Thoracic aorta (tissue), 2 donors: Measurements from ENCODE around the gene RCAN2. TPM values are rescaled to one million over a fixed set of nuclear protein-coding genes. Genes with fewer than 3 reads are reported as not detected.

Source experiments
- ATAC-seq: fragments of 150-250 bp; one replicate; pipeline ENCODE4 v1.8.0; 2017; ENCODE audit warnings: low read depth; ENCODE audit not compliant: insufficient number of reproducible peaks, low FRiP score
- DNase-seq: peaks from one replicate; pipeline ENCODE4 v3.0.0-alpha.2; 2020; ENCODE audit warnings: low spot score
- H3K27ac ChIP-seq, 2 donors: fragments of 200-600 bp; sonication (generic); 1 replicate in 1 of 2; 2 replicates in 1 of 2; pipeline ENCODE4 v1.5.1; 2016; ENCODE audit warnings: mild to moderate bottlenecking in 2 of 2, moderate library complexity in 2 of 2
- H3K27me3 ChIP-seq: fragments of 200-600 bp; sonication (generic); replicated peaks from 2 replicates; pipeline ENCODE4 v1.6.0; 2016; ENCODE audit warnings: mild to moderate bottlenecking; ENCODE audit not compliant: insufficient read depth
- H3K36me3 ChIP-seq: fragments of 200-600 bp; sonication (generic); one replicate; pipeline ENCODE4 v1.5.1; 2016
- H3K4me1 ChIP-seq, 2 donors: fragments of 200-600 bp; sonication (generic); 1 replicate in 1 of 2; 2 replicates in 1 of 2; pipeline versions ENCODE4 v1.5.1 to v1.6.0; 2016; ENCODE audit warnings: low read depth in 2 of 2, mild to moderate bottlenecking in 1 of 2; ENCODE audit not compliant: control insufficient read depth in 1 of 2
- H3K4me3 ChIP-seq: fragments of 200-600 bp; sonication (generic); 2 replicates; pipeline ENCODE4 v1.5.1; 2016; ENCODE audit warnings: mild to moderate bottlenecking
- H3K9me3 ChIP-seq: fragments of 200-600 bp; sonication (generic); 2 replicates; pipeline ENCODE4 v1.5.1; 2016
- CTCF ChIP-seq: fragments of 200-600 bp; sonication (generic); IDR thresholded peaks from one replicate; pipeline ENCODE4 v1.5.1; 2019; ENCODE audit warnings: antibody characterized with exemption
- total RNA-seq, 2 donors: library from RNA; depleted of rRNA; stranded (reverse); fragments of >200 nt; gene quantifications; one replicate each; pipeline versions ENCODE4 v1.1.0 to v1.2.3, GENCODE V29; 2016

The RCAN2 gene
- total RNA-seq, 2 donors from 2014 or later = 126 to 289 TPM

- no peak for TF ChIP-seq CTCF
- Histone ChIP-seq H3K36me3 (no peaks in the 10 kb centered on the region), H3K9me3 (no peaks in the 10 kb centered on the region), H3K4me1 (peaks cover 16 to 42% of the 10 kb centered on the region in 2 donors), H3K4me3 (no peak overlapping the region), H3K27ac (no peak overlapping the region), H3K27me3 (no peaks in the 10 kb centered on the region)
- DNase-seq (no peak), ATAC-seq (no peak)
Measured at GRCh38 chr6:46296586-46296985, 194.7 kb downstream of the RCAN2 start.

DNA sequence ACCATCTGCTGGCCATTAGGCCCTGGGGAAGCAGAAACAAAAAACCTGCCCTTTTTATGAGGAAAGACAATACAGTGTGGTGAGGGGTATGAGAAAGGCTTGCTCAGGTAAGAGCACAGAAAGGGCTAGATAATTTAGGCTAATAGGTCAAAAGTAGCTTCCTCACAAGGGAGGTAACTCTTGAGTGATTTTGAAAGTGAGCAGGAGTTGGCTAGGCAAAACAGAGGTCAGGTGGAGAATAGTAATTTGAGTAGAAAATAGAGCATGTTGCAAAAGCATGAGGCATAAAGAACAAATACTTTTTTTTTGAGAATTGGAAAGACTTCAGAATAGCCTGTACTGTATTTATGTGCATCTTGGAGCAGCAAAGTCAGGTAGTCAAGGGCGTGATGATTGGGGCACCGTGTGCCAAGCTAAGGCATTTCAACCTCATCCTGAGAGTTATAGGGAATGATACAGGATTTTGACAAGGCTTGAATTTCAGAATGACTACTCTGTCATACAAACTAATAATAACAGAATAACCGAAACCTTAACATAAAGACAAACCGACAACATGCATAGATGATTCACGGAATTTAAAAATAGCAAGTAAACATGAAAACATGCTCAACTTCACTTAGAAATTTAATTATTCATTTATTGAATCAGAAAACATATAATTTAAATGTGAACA is 197.5 kb downstream of the RCAN2 start:
- DNase-seq (no peak), ATAC-seq (no peak)
- TF ChIP-seq CTCF = no peak
- Histone ChIP-seq H3K36me3 (no peaks in the 10 kb centered on the region), H3K9me3 (no peaks in the 10 kb centered on the region), H3K27me3 (no peaks in the 10 kb centered on the region), H3K4me1 (peaks cover 41 to 70% of the 10 kb centered on the region in 2 donors), H3K4me3 (no peak overlapping the region), H3K27ac (no peak overlapping the region)

DNA sequence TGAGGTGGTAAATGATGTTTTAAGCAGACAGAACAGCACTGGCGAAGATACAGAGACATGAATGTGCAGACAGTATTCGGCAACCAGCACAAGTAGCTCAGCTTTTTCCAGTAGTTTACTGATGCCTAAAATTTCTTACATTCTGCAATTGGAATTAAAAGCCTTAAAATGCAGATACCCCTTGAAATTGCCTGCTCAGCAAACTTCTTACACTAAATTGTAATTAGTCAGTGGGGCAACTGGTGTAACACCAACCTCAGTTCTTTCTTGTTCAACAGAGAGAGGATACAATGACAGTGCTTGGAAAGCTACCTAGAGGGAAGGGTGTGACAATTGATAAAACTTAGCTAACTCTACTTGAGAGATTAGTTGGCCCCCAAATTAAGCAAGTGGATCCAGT is 199.4 kb downstream of the RCAN2 start:
- no peaks in the 10 kb centered on the region for H3K36me3 ChIP-seq
- DNase-seq (no peak), ATAC-seq (no peak)
- no peaks in the 10 kb centered on the region for H3K9me3 ChIP-seq
- no peak for TF ChIP-seq CTCF
- H3K27me3 ChIP-seq = no peaks in the 10 kb centered on the region
- H3K4me3 ChIP-seq = no peak overlapping the region
- peaks cover 41 to 68% of the 10 kb centered on the region in 2 donors for H3K4me1 ChIP-seq
- no peak overlapping the region for H3K27ac ChIP-seq

GRCh38 chr6:46291275-46291633 is 200.0 kb downstream of the RCAN2 start:
- H3K36me3 ChIP-seq = no peaks in the 10 kb centered on the region
- H3K27me3 ChIP-seq = no peaks in the 10 kb centered on the region
- no peak for TF ChIP-seq CTCF
- ATAC-seq (no peak), DNase-seq (no peak)
- no peak overlapping the region for H3K27ac ChIP-seq
- H3K4me1 ChIP-seq = peaks cover 41 to 66% of the 10 kb centered on the region in 2 donors
- H3K9me3 ChIP-seq = no peaks in the 10 kb centered on the region
- no peak overlapping the region for H3K4me3 ChIP-seq

DNA sequence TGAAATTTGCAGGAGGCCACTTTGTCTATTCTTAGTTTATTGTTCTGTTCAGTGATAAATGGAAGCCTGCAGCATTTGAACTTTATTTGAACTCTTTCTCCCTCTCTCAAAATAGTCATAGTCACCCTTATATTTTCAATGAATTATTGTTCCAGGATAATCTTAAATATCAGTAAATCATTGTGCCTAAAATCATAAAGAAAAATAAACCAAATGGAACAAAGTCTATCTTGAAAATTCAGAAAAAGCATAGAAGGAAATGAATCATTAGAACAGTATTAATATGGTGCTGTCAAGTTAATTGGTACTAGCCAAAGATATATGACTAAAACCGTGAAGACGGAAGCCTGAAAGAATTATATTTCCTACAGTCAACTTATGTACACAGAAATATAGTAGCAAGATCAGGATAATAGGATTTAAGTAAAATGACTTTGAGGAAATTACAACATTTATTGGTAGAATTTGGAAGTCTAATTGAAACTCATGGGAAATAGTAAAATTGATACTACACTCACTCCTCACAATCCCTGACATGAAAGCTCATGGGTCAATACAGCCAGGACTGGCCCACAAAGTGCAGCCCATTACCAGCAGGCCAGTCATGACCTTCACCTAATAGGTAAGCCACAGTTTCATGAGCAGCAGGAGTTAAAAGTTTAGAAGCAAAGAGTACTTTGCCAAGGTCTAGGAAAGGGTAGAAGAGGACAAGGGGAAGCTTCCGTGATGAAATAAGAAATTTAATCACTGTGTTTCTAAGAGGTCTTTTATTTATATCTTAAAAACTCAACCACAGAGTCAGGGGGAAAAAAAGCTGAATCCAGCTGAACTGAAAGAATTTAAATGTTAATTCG is 200.6 kb downstream of the RCAN2 start:
- no peak for DNase-seq

More for the DNA sequence above, 200.6 kb downstream of the RCAN2 start:
- Histone ChIP-seq H3K27ac (no peak overlapping the region), H3K4me3 (no peak overlapping the region), H3K4me1 (peaks cover 39 to 62% of the 10 kb centered on the region in 2 donors), H3K36me3 (no peaks in the 10 kb centered on the region), H3K9me3 (no peaks in the 10 kb centered on the region), H3K27me3 (no peaks in the 10 kb centered on the region)
- TF ChIP-seq CTCF = no peak
- no peak for ATAC-seq
